ENCODE measurements around the gene ARID4B. TPM values are rescaled to one million over a fixed set of nuclear protein-coding genes. Genes with fewer than 3 reads are reported as not detected.

The ARID4B gene
- polyA plus RNA-seq, 1 donor (not counting 4 experiments of a cell fraction or from before 2014, with no cell fraction given): 12.7 TPM

GRCh38 chr1:235124111-235124510, 203.9 kb downstream of the ARID4B start:
- no peak overlapping the region for H3K4me2 ChIP-seq (ENCODE audit: control insufficient read depth, extremely low read depth, insufficient read depth, low read depth, low read length)
- H2AFZ ChIP-seq (ENCODE audit: control insufficient read depth, low read length): no peak overlapping the region
- H3K79me2 ChIP-seq (ENCODE audit: control insufficient read depth, insufficient read depth, low read length): peaks cover 89% of the 10 kb centered on the region
- FAIRE-seq: no peak
- H3K4me1 ChIP-seq (ENCODE audit: control insufficient read depth, extremely low read depth, insufficient read depth, low read length): peaks cover 3% of the 10 kb centered on the region
- no peaks in the 10 kb centered on the region for H3K27me3 ChIP-seq (ENCODE audit: control insufficient read depth, extremely low read depth, insufficient read depth, low read length)
- no peak overlapping the region for H3K27ac ChIP-seq (ENCODE audit: control insufficient read depth, insufficient read depth, low read length)
- no peak overlapping the region for H3K4me3 ChIP-seq (ENCODE audit: control insufficient read depth in 2 of 3, extremely low read depth in 1 of 3, insufficient read depth in 2 of 3, low read depth in 1 of 3, low read length in 3 of 3)
- no peak for DNase-seq (ENCODE audit: low read depth, low spot score)
- peaks cover 3 to 19% of the 10 kb centered on the region in 2 experiments for H3K36me3 ChIP-seq (ENCODE audit: control insufficient read depth in 2 of 2, extremely low read depth in 1 of 2, insufficient read depth in 2 of 2, low read length in 2 of 2)
- H3K9ac ChIP-seq (ENCODE audit: control insufficient read depth, extremely low read depth, insufficient read depth, low read length): no peak overlapping the region
- no peak for TF ChIP-seq EZH2 (IDR thresholded peaks at IDR 0.05; ENCODE audit: low read length)
- TF ChIP-seq, protein P1, sequence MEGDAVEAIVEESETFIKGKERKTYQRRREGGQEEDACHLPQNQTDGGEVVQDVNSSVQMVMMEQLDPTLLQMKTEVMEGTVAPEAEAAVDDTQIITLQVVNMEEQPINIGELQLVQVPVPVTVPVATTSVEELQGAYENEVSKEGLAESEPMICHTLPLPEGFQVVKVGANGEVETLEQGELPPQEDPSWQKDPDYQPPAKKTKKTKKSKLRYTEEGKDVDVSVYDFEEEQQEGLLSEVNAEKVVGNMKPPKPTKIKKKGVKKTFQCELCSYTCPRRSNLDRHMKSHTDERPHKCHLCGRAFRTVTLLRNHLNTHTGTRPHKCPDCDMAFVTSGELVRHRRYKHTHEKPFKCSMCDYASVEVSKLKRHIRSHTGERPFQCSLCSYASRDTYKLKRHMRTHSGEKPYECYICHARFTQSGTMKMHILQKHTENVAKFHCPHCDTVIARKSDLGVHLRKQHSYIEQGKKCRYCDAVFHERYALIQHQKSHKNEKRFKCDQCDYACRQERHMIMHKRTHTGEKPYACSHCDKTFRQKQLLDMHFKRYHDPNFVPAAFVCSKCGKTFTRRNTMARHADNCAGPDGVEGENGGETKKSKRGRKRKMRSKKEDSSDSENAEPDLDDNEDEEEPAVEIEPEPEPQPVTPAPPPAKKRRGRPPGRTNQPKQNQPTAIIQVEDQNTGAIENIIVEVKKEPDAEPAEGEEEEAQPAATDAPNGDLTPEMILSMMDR (optimal IDR thresholded peaks at IDR 0.05 in 1 of 3, IDR thresholded peaks at IDR 0.05 in 1 of 3, conservative IDR thresholded peaks at IDR 0.05 in 1 of 3; ENCODE audit: extremely low read depth in 1 of 3, insufficient read depth in 2 of 3, low read length in 3 of 3): no peak
- no peaks in the 10 kb centered on the region for H3K9me1 ChIP-seq (ENCODE audit: control insufficient read depth, extremely low read depth, insufficient read depth, low read length)
- H4K20me1 ChIP-seq (ENCODE audit: control insufficient read depth, extremely low read depth, insufficient read depth, low read length): peaks cover 18% of the 10 kb centered on the region
- H3K9me3 ChIP-seq (ENCODE audit: control insufficient read depth, low read depth, low read length): no peaks in the 10 kb centered on the region
- dilution Hi-C loops (cut with MboI; ENCODE audit: extremely low pct_ligation_motif_present, low sequenced_read_pairs): no loop called here

DNA sequence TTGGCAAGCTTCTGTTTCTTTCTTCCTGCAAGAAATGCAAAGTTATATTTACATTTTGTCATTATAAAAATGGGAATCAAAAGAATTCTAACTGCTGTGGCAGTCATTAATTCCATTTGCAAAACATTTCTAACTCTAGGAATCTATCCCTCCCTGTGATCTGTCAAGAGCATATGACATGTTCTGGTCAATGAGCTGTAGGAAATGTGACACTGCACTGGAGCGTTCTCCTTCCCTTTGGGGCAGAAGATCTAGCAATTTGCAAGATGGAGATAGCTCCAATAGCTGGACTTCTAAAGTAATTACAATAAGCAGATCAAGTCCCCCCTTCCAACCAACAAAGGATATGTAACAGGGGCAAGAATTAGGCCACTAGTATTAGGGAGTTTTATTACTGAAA, 205.6 kb downstream of the ARID4B start:
- Histone ChIP-seq H3K9me3 (ENCODE audit: control insufficient read depth, low read depth, low read length) (no peaks in the 10 kb centered on the region), H3K9me1 (ENCODE audit: control insufficient read depth, extremely low read depth, insufficient read depth, low read length) (no peaks in the 10 kb centered on the region), H3K4me3 (ENCODE audit: control insufficient read depth in 2 of 3, extremely low read depth in 1 of 3, insufficient read depth in 2 of 3, low read depth in 1 of 3, low read length in 3 of 3) (no peak overlapping the region), H3K9ac (ENCODE audit: control insufficient read depth, extremely low read depth, insufficient read depth, low read length) (no peak overlapping the region), H2AFZ (ENCODE audit: control insufficient read depth, low read length) (no peak overlapping the region), H3K27ac (ENCODE audit: control insufficient read depth, insufficient read depth, low read length) (no peak overlapping the region), H3K36me3 (ENCODE audit: control insufficient read depth in 2 of 2, extremely low read depth in 1 of 2, insufficient read depth in 2 of 2, low read length in 2 of 2) (peaks cover 13 to 29% of the 10 kb centered on the region in 2 experiments), H4K20me1 (ENCODE audit: control insufficient read depth, extremely low read depth, insufficient read depth, low read length) (peaks cover 14% of the 10 kb centered on the region), H3K27me3 (ENCODE audit: control insufficient read depth, extremely low read depth, insufficient read depth, low read length) (no peaks in the 10 kb centered on the region), H3K4me1 (ENCODE audit: control insufficient read depth, extremely low read depth, insufficient read depth, low read length) (no peaks in the 10 kb centered on the region), H3K4me2 (ENCODE audit: control insufficient read depth, extremely low read depth, insufficient read depth, low read depth, low read length) (no peak overlapping the region), H3K79me2 (ENCODE audit: control insufficient read depth, insufficient read depth, low read length) (peaks cover 92% of the 10 kb centered on the region)
- DNase-seq (ENCODE audit: low read depth, low spot score) (no peak), FAIRE-seq (no peak)
- TF ChIP-seq, protein P1 (optimal IDR thresholded peaks at IDR 0.05 in 1 of 3, IDR thresholded peaks at IDR 0.05 in 1 of 3, conservative IDR thresholded peaks at IDR 0.05 in 1 of 3; ENCODE audit: extremely low read depth in 1 of 3, insufficient read depth in 2 of 3, low read length in 3 of 3): no peak
- TF ChIP-seq EZH2 (IDR thresholded peaks at IDR 0.05; ENCODE audit: low read length): no peak
- dilution Hi-C loops (cut with MboI; ENCODE audit: extremely low pct_ligation_motif_present, low sequenced_read_pairs): no loop called here

Small RNAs within 50 kb of the gene (small RNA-seq; reads per million reads assigned to genes)
- gene AL391994.1 (ENCODE audit: insufficient read length in 3 of 3, low read depth in 3 of 3, low replicate concordance in 1 of 3) (0 reads per million in 3 experiments), gene MIR4753 (ENCODE audit: insufficient read length in 3 of 3, low read depth in 3 of 3, low replicate concordance in 1 of 3) (0 to 0.50 (median 0.33) reads per million in 3 experiments), gene SNORA14B (ENCODE audit: insufficient read length in 3 of 3, low read depth in 3 of 3, low replicate concordance in 1 of 3) (0.67 to 6.0 (median 1.3) reads per million in 3 experiments)

Other genes with a start within 250 kb of the ARID4B start
- gene TOMM20, start 199.3 kb downstream of the ARID4B start, polyA plus RNA-seq: 67.9 to 140 TPM (median 77.9 TPM) in 3 replicates
- 22.0 to 39.3 TPM (median 25.6 TPM) in 3 replicates for gene RBM34, start 166.9 kb downstream of the ARID4B start, polyA plus RNA-seq
- 28.4 to 40.8 TPM (median 33.1 TPM) in 3 replicates for gene GGPS1, start 391 bp upstream of the ARID4B start, polyA plus RNA-seq
- 19.4 to 27.5 TPM (median 20.9 TPM) in 3 replicates for gene TBCE, start 39.2 kb upstream of the ARID4B start, polyA plus RNA-seq
- gene B3GALNT2, start 176.3 kb upstream of the ARID4B start, polyA plus RNA-seq: 24.3 to 30.5 TPM (median 27.1 TPM) in 3 replicates

Data from keratinocyte (primary cell).